ENCODE data around the gene EVI5.

EVI5 gene

GRCh38 chr1:92759361-92759760 is 25.5 kb downstream of the EVI5 start:
- no peak overlapping the region for H3K4me3 ChIP-seq (ENCODE audit: low read depth, low read length)
- no peak for TF ChIP-seq CTCF (IDR thresholded peaks at IDR 0.05; ENCODE audit: borderline replicate concordance, insufficient read depth, low read depth, low read length)

- TF ChIP-seq CTCF (IDR thresholded peaks at IDR 0.05; ENCODE audit: borderline replicate concordance, insufficient read depth, low read depth, low read length), result no peak
- no peak overlapping the region for H3K4me3 ChIP-seq (ENCODE audit: low read depth, low read length)
These were observed 28.4 kb downstream of the EVI5 start for GRCh38 chr1:92756537-92756936.

GRCh38 chr1:92755541-92756461 is 29.1 kb downstream of the EVI5 start:
- no peak for TF ChIP-seq CTCF (IDR thresholded peaks at IDR 0.05; ENCODE audit: borderline replicate concordance, insufficient read depth, low read depth, low read length)
- no peak overlapping the region for H3K4me3 ChIP-seq (ENCODE audit: low read depth, low read length)

GRCh38 chr1:92754719-92755050 is 30.2 kb downstream of the EVI5 start:
- no peak overlapping the region for H3K4me3 ChIP-seq (ENCODE audit: low read depth, low read length)
- no peak for TF ChIP-seq CTCF (IDR thresholded peaks at IDR 0.05; ENCODE audit: borderline replicate concordance, insufficient read depth, low read depth, low read length)

- no peak overlapping the region for H3K4me3 ChIP-seq (ENCODE audit: low read depth, low read length)
- TF ChIP-seq CTCF (IDR thresholded peaks at IDR 0.05; ENCODE audit: borderline replicate concordance, insufficient read depth, low read depth, low read length), result no peak
These were observed 30.7 kb downstream of the EVI5 start for GRCh38 chr1:92754000-92754718.

- no peak for TF ChIP-seq CTCF (IDR thresholded peaks at IDR 0.05; ENCODE audit: borderline replicate concordance, insufficient read depth, low read depth, low read length)
- no peak overlapping the region for H3K4me3 ChIP-seq (ENCODE audit: low read depth, low read length)
These were observed 32.2 kb downstream of the EVI5 start for GRCh38 chr1:92752719-92753118.
